Activated B cell treated with CpG ODN at 0.5 μM for 24 hours (primary cell): ENCODE measurements around the gene GLT8D2. TPM values are rescaled to one million over a fixed set of nuclear protein-coding genes. Genes with fewer than 3 reads are reported as not detected.

Experiments used
- ATAC-seq: fragments of 200-7000 bp; cut with Tn5 transposase; one replicate; pipeline ENCODE4 v1.10.0; 2021; ENCODE audit warnings: low read depth, mild to moderate bottlenecking, moderate library complexity
- CTCF ChIA-PET: fragments of 350-600 bp; sonication (Branson Sonifier 250); formaldehyde crosslinking; loops from one replicate; lab custom pipeline; 2021; ENCODE audit warnings: antibody characterized with exemption; lab: Charles Lee
- POLR2A ChIA-PET: fragments of 350-600 bp; sonication (Branson Sonifier 250); formaldehyde crosslinking; loops from one replicate; lab custom pipeline; 2021; ENCODE audit warnings: antibody characterized with exemption; lab: Charles Lee
- DNase-seq: peaks from one replicate; pipeline ENCODE4 v3.0.0; 2022
- H3K27ac Mint-ChIP-seq: one replicate; pipeline ENCODE4 v1.8.0; 2020; ENCODE audit warnings: mixed read lengths
- H3K27me3 Mint-ChIP-seq: one replicate; pipeline ENCODE4 v1.8.0; 2021; ENCODE audit warnings: mixed read lengths
- H3K36me3 Mint-ChIP-seq: one replicate; pipeline ENCODE4 v1.8.0; 2021; ENCODE audit warnings: low read depth, mixed read lengths
- H3K4me1 Mint-ChIP-seq: one replicate; pipeline ENCODE4 v1.8.0; 2021; ENCODE audit warnings: mixed read lengths
- H3K4me3 Mint-ChIP-seq: one replicate; pipeline ENCODE4 v1.8.0; 2020; ENCODE audit warnings: mild to moderate bottlenecking, mixed read lengths
- H3K9me3 Mint-ChIP-seq: one replicate; pipeline ENCODE4 v1.8.0; 2020; ENCODE audit warnings: mixed read lengths
- CTCF ChIP-seq: fragments of 200-600 bp; IDR thresholded peaks from one replicate; pipeline ENCODE4 v1.8.0; 2022; ENCODE audit warnings: antibody characterized with exemption, mild to moderate bottlenecking
- intact Hi-C: fragments of 100-400 bp; cut with micrococcal nuclease; formaldehyde crosslinking; loops from one replicate; pipeline ENCODE4 v1.15.1; 2024
- total RNA-seq: library from RNA; stranded (reverse); gene quantifications from 2 replicates; pipeline ENCODE4 v1.2.3, GENCODE V29; 2022

Gene GLT8D2
- total RNA-seq, 1 donor from 2014 or later, result not detected

DNA sequence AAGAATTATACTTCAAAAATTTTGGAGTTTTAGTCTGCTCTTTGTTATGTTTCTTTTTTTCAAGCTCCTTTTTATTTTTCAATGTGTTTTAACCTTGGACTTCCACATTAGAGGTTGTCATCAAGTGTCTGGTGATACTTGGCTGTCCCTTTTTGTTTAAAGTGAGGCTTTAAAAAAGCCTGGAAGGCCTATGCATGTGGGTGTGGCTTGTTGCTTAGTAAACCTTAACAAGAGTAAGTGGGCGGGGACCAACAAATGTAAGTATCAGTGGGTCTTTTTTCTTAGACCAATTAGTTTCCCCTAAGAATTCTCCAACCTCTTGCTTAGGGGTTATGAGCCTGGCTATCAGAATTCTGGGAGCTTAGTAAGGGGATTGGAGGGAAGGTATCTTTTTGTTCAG is 40.7 kb upstream of the GLT8D2 start:
- H3K4me1 Mint-ChIP-seq, result no peaks in the 10 kb centered on the region
- TF ChIP-seq CTCF, result no peak
- intact Hi-C loops, result no loop called here
- DNase-seq (no peak), ATAC-seq (no peak)
- no peaks in the 10 kb centered on the region for H3K9me3 Mint-ChIP-seq
- H3K4me3 Mint-ChIP-seq, result no peak overlapping the region
- CTCF ChIA-PET, result no interaction called here
- POLR2A ChIA-PET, result no interaction called here
- H3K27ac Mint-ChIP-seq, result no peak overlapping the region
- H3K36me3 Mint-ChIP-seq, result peaks cover 70% of the 10 kb centered on the region
- H3K27me3 Mint-ChIP-seq, result no peaks in the 10 kb centered on the region

- H3K27ac Mint-ChIP-seq, result no peak overlapping the region
- H3K4me3 Mint-ChIP-seq, result no peak overlapping the region
- ChIA-PET CTCF (interaction anchor here (1.1 to 2.3 kb wide), 2 partner anchors 14 to 25 kb away, joined by 3 to 6 read pairs; no protein-coding TSS in a partner anchor), POLR2A (no interaction called here)
- ATAC-seq (no peak), DNase-seq (no peak)
- no peaks in the 10 kb centered on the region for H3K27me3 Mint-ChIP-seq
- H3K9me3 Mint-ChIP-seq, result no peaks in the 10 kb centered on the region
- peaks cover 66% of the 10 kb centered on the region for H3K36me3 Mint-ChIP-seq
- TF ChIP-seq CTCF, result no peak
- intact Hi-C loops, result no loop called here
- H3K4me1 Mint-ChIP-seq, result no peaks in the 10 kb centered on the region
Measured at GRCh38 chr12:104083769-104084475, 33.9 kb upstream of the GLT8D2 start.

- CTCF ChIA-PET, result interaction anchor here (0.8 kb wide), 1 partner anchor 28 kb away, joined by 4 read pairs; no protein-coding TSS in a partner anchor
- Mint-ChIP-seq H3K9me3 (no peaks in the 10 kb centered on the region), H3K27ac (no peak overlapping the region), H3K4me3 (no peak overlapping the region), H3K4me1 (no peaks in the 10 kb centered on the region), H3K27me3 (no peaks in the 10 kb centered on the region), H3K36me3 (peaks cover 56% of the 10 kb centered on the region)
- intact Hi-C loops, result no loop called here
- DNase-seq (no peak), ATAC-seq (no peak)
- POLR2A ChIA-PET, result no interaction called here
- TF ChIP-seq CTCF, result no peak
Measured at GRCh38 chr12:104080764-104081163, 30.8 kb upstream of the GLT8D2 start.

- POLR2A ChIA-PET, result no interaction called here
- no peak overlapping the region for H3K27ac Mint-ChIP-seq
- no peaks in the 10 kb centered on the region for H3K27me3 Mint-ChIP-seq
- H3K36me3 Mint-ChIP-seq, result peaks cover 47% of the 10 kb centered on the region
- DNase-seq (no peak), ATAC-seq (no peak)
- intact Hi-C loops, result no loop called here
- CTCF ChIA-PET, result no interaction called here
- H3K4me3 Mint-ChIP-seq, result no peak overlapping the region
- H3K4me1 Mint-ChIP-seq, result no peaks in the 10 kb centered on the region
- H3K9me3 Mint-ChIP-seq, result no peaks in the 10 kb centered on the region
- TF ChIP-seq CTCF, result no peak
Measured at GRCh38 chr12:104079024-104079423, 29.0 kb upstream of the GLT8D2 start.

DNA sequence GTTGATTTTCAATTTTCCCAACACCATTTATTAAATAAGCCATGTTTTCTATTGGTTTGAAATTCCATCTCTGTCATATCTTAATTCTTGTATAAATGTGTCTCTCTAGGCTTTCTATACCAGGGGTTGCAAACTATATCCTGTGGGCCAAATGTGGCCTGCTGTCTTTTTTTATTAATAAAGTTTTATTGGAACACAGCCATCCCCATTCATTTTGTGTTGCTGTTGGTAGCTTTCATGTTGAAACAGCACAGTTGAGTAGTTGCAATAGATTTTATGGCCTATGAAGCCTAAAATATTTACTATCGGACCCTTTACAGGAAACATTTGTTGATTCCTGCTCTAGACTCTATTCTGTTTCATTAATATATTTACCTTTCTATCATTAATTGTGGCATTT is 23.7 kb upstream of the GLT8D2 start:
- intact Hi-C loops, result no loop called here
- peaks cover 38% of the 10 kb centered on the region for H3K36me3 Mint-ChIP-seq
- ChIA-PET CTCF (no interaction called here), POLR2A (no interaction called here)
- no peak for TF ChIP-seq CTCF
- H3K27ac Mint-ChIP-seq, result no peak overlapping the region
- DNase-seq (no peak), ATAC-seq (no peak)
- H3K9me3 Mint-ChIP-seq, result no peaks in the 10 kb centered on the region
- no peak overlapping the region for H3K4me3 Mint-ChIP-seq
- H3K27me3 Mint-ChIP-seq, result no peaks in the 10 kb centered on the region
- H3K4me1 Mint-ChIP-seq, result no peaks in the 10 kb centered on the region
